CD4-positive, alpha-beta T cell treated with Interleukin-2 at 100 ng/mL for 4 hours (primary cell): ENCODE results near the gene AK4.

Experiments
- DNase-seq: peaks from one replicate; pipeline ENCODE4 v3.0.0-alpha.2; 2020; ENCODE audit warnings: low spot score

The AK4 gene

DNA sequence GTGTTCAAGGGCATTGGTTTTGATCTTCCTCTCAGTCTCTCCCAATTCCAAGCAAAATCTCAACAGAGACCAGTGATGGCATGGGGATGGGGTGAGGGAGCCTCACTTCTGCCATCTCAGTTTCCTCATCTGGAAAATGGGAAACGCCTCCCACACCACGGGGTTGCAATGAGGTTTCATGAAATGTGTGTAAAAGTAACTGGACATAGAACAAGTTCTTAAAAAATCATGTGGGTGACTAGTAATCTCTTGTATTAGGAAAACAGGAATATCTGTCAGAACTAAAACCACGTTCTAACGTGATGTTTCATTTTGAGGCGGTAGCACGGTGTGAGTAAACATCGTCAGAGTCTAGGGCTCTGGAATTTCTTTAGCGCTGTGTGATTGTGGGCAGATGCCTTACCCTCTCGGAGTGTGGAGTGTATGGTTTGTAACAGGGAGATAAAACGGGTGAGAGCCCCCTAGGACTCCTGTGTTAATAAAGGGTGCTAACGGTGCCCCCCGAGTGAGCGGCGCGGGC lies 105.9 kb downstream of the AK4 start:
- DNase-seq: no peak

DNA sequence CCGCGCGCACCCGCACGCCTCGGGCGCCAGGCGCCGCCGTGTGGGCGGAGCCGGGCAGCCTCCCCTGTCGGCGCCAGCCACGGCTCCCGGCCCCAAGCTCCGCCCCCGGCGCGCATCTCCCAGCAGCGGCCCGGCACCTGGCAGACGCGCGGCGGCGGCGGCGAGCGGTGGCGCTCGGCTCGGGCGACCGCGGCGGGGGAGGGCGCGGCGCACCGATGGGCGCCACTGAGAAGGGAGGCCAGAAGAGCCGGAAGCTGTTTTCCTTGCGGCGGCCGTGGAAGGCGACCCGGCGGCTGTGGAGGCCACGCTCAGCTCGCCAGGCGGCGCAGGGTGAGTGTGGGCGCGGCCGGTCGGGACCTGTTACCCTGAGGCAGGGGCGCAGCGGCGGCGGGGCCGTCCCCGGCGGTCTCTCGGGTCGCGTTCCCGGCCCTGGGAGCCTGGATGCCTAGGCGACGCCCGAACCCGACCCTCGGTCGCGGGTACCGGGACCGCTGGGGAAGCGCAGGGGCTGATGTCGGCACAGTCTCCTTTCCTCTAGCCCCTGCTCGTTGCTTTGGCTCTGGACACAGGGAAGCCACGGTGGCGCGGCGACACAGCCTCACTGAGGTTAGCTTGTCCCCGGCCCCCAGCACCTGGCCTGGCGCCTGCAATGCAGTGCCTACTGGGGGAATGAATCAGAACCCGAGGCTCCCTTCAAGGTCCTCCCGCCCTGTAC lies 106.5 kb downstream of the AK4 start:
- DNase-seq: peak; percentile 80

DNA sequence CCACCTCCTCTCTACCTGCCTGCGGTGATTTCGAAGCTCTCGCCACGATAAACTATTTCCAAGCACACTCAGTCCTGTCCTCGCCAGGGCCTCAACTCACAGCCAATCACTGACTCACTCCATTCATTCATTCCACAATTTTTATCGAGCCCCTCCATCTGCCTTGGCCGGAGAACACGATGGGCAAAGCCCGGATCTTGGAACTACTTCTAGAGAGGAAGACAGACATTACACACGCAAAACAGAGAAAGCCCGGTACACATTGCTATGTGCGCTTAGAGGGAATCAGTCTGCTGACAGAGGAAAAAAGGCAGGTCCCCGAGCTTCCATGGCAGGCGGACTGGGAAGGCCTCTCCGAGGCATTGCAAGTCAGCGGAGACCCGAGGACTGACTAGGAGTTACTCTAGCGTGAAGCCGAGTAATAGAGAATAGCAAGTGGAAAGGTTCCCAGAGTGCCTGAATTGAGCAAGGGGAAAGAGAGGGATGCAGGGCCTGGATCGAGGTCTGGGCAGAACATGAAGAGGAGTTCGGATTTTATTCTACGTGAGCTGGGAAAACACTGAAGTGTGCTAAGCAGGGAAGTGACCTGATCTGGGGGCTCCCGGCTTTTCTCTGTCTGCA lies 107.1 kb downstream of the AK4 start:
- DNase-seq: no peak

DNA sequence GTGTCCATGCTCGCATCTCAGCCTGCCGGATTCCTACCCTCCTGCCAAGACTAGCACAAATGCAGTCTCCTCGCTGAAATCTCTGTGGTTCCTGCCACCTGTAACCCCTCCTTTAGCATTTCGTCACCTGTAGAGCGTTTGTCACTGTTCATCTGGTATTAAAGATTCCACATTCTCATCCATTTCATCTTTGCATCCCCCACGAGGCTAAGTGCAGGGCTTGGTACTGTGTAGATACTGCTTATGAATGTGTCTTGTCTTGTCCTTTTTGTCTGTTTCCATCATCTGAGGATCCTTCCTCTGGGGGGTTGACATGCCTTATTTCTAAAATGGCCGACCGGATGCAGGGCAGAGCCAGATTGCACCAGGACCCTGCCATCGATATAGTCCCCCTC lies 107.7 kb downstream of the AK4 start:
- DNase-seq: no peak

DNA sequence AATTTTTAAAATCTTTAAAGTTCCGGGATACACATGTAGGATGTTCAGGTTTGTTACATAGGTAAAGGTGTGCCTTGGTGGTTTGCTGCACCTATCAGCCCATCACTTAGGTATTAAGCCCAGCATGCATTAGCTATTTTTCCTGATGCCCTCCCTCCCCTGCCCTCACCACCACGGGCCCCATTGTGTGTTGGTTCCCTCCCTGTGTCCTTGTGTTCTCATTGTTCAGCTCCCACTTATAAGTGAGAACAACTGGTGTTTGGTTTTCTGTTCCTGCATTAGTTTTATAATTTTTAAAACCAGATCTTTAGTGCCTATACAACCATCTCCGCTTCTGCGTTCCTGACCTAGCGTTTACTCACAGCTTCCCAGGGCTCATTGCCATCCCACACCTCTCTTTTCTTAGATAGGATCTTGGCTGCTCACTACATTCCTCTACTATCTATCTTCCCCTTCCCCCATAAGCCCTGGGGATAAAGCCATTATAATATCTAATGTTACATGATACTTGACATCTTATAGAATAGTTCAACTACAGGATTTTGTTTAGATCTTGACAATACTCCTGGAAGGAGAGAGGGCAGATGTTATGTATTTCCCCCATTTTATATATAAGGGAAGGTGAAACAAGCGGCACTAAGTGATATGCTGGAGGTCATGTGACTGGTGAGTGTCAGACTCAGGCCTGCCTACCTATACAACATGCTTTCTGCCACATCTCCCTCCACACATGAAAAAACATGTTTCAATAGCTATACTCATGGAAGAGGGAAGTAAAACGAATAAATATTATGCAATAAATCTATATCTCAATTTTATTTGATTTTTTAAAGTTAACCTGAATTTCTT lies 109.1 kb downstream of the AK4 start:
- DNase-seq: no peak

DNA sequence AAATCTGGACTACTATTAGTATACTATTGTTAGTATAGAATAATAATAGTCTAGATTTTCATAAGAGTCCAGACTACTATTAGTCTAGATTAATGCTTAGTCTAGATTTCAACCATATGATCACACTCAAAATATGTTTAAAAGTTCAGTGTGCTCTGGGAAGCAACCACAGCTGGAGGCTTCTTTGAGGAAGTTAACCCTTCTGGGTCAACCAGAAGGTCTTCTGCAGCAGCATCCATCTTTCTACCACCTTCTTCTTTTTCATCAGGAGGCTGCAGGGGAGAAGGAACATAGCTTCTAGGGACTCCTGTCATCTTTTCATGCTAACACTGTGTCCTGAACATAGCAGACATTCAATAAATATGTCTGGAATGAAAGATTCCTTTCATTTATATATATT lies 110.1 kb downstream of the AK4 start:
- DNase-seq: no peak

DNA sequence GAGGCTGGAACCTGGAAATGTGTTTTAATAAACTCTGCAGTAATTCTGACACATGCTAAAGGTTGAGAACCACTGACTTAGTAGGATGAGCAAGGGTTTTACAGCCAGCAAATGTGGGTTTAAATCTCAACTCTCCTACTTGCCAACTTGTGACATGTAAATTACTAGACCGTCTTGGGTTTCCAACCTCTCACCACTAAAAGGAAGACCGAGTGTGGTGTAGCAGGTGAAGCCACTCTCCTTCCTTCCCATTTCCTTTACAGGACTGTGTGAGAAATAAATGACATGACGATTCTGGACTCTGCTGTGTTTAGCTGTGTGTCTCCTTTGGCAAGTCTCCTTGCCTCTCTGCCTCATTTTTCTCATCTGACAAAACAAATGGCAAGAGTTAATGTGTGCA lies 111.8 kb downstream of the AK4 start:
- no peak for DNase-seq

DNA sequence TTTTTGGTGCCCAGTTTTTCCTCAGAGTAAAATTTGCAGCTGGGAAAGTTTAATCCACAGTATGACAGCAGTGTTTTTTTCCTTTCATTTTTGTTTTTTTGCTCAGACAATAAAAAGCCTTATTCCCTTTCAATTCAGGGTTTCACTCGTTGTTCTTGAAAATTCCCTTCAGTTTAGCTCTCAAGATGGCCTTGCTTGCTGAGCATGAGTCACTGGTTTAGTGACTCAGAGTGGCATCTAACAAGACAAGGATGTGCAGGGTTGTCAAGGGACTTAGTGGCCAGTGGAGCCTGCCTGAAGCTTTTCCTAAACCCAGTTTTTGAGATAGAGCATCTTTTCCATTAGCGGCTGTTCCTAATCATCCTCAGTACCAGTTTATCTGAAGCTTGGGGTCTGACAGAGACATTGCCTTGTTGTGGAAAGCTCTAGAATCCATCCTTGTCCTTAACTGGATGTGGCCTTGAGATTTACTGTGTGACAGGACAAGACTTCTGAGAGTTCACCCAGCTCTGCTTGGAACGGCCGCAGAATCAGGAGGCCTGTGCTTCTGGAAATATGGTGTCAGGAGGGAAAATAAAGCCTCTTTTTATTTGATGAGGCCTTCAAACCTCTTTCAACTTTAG lies 113.0 kb downstream of the AK4 start:
- DNase-seq: peak; percentile 16

DNA sequence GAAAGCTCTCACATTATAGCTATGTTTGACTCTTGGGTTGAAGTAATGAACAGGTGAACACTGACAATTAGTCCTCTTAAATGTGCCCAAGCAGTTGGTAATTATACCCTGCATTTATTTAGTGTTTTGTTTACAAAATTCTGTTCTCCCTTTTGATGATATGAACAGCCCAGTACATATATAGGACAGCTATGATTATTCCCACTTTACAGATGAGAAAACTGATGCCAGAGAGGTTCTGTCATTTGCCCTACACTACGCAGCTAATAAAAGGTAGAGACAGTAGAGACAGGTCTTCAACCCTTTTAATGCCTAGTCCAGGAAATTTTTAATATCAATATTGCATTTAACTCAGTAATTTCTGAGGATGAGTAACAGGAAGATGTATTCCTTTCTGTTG lies 115.3 kb downstream of the AK4 start:
- DNase-seq: no peak

DNA sequence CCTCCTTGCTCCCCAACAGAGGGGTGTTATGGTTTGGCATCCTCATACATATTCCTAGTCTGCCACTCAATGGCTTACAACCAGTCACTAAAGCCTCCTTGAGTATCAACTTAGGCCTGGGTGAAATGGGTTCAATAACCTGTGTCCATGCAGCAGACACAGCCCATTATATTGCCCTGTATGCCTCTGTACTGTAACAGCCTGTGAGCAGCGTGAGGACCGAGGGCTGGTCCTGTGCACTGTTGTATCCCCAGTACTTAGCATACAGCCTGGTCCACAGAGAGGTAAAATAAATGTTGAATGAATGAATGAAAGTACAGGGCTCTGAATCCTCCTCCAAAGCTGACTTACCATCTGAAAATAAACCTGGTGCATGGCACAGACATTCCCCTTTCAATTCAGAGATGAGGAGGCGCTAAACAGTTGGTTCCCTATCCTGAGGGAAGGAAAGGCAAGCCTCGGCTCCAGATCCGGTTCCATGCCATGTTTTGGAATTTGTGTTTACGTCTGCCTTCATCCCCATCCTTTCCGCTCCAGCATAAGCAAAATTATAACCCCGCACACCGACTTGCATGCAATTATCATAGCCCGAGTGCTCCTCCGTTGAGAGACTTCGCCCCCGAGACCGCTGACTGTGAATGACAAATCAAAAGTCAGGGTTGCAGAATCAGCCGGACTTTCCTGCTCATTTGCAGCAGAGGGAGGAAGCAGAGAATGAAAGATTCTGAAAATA lies 116.4 kb downstream of the AK4 start:
- DNase-seq: no peak

DNA sequence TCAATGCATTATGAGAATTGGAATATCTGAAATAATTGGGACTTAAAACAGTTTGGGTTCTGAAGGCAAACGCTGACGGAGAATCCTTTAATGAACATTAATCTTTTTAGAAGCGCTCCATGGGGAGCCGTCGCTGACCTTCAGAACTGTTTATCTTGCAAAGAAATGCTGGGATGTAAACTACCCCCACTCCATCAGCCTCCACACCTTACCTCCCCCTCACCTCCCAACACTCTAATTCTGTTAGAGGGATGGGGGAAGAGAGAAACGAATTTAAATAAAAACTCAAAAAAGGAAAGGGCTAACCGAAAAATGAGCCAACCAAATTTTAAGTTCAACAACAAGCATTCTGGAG lies 117.3 kb downstream of the AK4 start:
- DNase-seq: no peak

DNA sequence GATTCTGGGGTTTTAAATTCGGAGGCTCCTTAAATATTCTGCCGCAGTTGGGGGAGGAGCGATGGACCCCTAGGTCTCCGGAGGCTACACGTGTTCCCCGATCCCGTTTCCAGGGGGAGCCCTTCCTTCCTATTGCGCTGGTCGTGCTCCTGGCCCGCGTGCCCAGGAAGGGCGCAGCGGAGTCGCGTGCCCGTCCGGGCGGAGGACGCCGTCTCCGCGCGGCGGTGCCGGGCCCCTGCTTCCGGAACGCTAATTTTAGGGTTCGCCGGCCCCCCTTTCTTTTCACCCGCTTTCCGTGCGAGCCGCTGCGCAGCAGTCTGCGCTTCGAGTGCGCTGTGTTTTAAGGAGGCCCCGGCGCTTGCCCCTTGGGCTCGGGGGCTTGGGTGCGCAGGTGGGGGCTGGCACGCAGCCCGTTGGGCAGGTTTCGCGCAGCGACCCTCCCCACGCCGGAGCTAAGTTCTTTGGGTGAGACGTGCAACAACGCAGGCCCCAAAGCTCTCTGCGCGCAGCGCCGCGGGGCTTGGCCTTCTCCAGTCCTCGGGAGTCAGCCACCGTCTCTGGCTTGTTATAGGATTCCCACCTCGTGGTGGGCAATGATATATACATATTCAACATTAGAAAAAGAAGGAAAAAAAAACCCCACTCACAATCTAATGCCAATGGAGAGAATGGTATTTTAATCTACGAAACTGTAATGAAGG lies 117.8 kb downstream of the AK4 start:
- DNase-seq: peak; percentile 24

DNA sequence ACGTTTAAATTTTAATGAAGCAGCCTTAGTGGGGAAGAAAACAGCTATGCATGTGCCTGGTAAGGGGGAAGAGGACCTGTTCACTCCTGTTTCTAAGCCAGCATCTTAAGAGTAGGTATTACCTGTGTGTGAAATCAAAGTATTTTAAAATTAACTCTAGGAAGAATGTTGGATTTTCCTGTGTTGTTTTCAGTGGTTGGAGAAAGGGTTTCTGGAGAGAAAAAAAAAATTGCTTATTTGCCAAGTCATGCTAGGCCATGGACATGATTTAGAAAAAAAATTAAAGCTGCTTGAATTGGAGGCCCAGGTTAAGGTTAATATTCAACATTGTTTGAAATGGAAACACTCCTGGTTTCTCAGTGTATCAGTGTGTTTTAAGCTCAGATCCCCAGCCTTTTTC lies 118.5 kb downstream of the AK4 start:
- DNase-seq: no peak

DNA sequence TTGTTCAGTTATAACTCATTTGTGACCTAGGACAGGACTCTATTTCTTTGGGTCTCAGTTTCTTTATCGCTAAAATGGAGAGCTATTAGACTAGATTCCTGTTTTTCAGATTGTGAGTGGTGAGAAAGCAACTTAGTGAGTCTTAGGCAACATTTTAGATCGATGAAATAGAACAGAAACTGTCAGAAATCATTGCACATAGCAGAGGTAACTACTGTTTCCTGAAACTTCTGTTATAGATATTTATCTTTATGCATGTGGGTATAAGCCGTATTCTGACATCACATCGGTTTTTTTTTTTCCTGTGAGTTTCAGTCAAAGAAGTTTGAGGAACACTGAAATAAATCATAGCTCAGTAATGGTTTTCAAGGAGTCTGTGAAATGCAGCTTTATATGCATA lies 119.3 kb downstream of the AK4 start:
- DNase-seq: no peak

DNA sequence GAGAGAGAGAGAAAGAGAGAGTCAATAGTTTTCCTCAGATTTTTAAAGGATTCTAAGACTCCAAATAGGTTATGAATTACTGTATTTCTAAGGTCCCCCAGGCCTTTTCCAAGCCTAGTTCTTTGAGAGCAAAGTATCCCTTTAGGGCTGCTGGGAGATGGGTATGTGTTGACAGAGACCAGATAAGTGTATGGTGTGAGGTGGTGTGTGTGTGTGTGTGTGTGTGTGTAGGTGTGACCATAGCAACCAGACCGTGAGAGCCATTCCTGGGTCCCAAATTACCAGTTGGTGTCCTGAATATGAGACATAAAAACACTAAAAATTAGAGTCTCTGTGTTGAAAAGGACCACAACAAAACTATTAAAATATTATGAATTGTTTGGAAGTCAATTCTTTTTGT lies 119.7 kb downstream of the AK4 start:
- DNase-seq: no peak

DNA sequence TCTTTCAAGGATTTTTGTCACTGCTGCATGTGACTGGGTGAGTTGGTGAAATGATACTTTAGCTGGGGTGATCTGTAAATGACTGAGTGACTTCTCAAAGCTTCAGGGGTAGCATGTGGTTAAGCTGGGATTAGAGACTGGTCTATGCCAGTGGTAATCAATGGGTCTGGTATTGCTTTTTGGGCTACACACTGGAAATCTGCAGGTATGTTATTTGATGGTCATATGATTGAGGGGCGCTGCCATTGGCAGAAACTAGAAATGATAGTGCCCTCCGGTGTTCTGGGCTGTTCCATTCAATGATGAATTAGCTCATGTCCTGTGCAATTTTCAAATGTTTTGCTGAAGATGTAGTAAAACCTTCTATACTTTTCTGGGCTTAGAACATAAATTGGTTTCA lies 121.6 kb downstream of the AK4 start:
- no peak for DNase-seq

DNA sequence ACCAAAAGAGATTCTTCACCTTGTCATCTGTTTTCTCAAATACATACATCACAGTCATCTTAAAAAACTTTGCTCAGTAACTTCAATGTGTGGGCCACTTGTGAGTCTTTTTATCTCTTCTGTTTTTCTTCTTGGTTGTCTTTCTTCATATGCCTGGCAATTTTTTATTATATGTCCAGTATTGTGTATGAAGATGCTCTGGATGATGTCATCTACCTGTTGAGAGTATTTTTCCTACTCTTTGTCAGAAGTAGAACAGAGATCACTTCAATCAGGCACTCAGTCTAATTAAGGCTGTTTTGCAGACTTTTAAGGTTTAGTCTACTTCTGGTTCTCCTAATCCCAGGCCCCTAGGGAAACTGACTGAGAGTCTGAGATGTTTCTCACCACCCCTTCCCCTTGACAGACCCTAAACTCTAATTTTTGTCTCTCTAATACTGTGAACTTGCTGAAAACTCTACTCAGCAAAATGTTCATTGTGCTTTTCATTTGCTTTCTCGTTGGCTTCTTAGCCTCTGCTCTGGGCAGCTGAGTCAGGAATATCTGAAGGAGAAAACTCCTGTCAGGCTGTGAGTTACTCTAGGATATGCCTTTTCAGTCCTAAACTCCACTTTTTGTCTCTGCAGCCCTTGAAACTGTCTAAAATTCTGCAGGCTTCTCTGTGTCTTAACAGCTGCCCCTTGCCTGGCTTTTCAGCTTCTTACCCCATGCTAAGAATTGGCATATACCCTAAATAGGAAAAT lies 128.4 kb downstream of the AK4 start:
- no peak for DNase-seq

DNA sequence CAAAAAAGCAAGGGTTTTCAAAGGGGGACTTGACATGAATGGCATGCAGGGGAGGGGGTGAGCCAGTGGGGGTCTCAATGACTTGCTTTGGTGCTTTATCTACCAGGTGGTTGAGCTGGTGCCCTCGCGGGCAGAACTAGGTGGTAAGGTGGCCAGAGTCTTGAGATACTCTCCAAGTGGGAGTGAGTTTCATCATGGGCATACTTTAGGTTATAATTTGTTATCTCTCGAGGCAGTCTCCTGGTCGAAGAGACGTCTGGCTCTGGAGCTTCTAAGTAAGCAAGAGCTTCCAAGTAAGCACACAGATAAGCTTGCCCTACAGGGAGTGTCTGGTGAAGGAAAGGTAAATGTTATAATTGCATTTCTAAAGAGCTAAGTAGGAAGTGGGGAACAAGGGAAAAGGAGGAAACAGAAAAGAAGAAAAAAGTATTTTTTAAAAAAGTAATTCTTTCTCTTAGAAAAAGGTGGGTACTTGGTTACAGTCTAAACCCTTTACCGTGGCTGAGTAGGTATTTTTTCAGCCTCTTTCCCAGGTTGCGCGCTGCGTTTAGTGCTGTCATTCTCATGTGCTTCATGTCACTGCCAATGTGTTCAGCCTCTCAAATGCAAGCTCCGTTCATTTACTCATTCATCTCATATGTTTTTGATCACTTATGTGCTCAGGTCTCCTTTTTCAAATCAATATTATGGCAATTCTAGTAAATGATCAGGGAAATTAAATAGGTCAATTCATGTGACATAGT lies 129.8 kb downstream of the AK4 start:
- no peak for DNase-seq

DNA sequence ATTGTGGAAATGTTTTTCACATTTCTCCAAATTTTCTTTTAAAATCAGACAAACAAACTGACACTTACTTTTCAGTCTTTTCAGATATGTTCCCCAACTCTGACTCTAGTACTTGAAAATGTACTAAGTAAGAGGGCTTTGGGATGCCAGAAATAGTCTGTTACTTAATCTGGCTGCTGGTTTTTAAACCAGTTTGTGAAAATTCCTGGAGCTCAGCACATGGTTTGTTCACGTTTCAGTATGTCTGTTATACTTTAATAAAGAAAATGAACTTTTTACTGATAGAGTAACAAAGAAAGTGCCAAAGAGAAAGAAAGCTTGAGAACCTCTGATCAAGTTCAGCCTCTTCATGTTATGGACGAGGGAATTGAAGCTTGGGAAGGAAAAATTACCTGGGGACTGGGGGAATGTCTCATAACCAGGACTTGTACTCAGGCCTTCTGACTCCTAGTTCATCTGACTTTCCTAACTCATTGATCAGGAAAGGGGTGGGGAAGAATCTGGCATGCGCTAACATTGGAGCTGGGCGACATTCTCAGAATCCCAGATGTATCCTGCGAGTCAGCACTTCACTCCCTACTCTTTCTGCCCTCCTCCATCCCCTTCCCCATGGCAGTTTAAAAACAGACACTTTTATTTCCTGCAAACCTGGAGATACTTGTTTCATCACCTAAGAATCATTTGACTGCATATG lies 130.5 kb downstream of the AK4 start:
- DNase-seq: no peak
